Measurements from ENCODE around the gene PLEKHA5. TPM values are rescaled to one million over a fixed set of nuclear protein-coding genes. Genes with fewer than 3 reads are reported as not detected.

The PLEKHA5 gene
- polyA plus RNA-seq, 3 donors: 0.35 to 0.79 (median 0.41) TPM

DNA sequence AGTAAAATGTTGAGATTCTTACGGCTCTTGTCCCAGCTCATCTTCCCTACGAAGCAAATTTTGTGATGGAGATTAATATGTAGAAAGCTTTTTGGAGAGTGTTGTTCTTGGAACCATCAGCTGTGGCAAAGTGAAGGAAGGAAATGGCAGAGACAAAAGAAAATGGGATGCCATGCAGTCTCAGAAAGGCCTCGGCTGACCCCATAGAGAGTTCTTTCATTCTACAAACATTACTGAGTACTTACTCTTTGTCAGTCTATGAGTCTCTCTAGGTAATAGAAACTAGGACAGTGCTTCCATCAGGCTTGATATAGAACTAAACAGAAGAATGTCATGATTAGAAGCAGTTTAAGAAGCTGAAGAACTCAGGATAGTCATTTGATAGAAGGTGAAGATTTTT, 134.1 kb downstream of the PLEKHA5 start:
- no peaks in the 10 kb centered on the region for H3K4me1 ChIP-seq (ENCODE audit: control insufficient read depth in 1 of 2, insufficient read depth in 2 of 2, low read length in 2 of 2)
- H2AFZ ChIP-seq (ENCODE audit: insufficient read depth, low read depth, low read length, poor library complexity, severe bottlenecking): no peak overlapping the region
- WGBS (ENCODE audit: insufficient coverage): 100% methylated on average over 2 of the region's 3 CpGs
- no peaks in the 10 kb centered on the region for H3K36me3 Mint-ChIP-seq
- no peak overlapping the region for H3K27ac ChIP-seq (ENCODE audit: low read depth in 1 of 2, low read length in 2 of 2)
- H3K9ac ChIP-seq (ENCODE audit: insufficient read depth, low read length, poor library complexity, severe bottlenecking): no peak overlapping the region
- H4K20me1 ChIP-seq (ENCODE audit: insufficient read depth, low read length): no peaks in the 10 kb centered on the region
- no peaks in the 10 kb centered on the region for H3K4me1 Mint-ChIP-seq
- no peaks in the 10 kb centered on the region for H3K9me3 ChIP-seq (replicated peaks in 1 of 2; ENCODE audit: control insufficient read depth in 1 of 2, insufficient read depth in 1 of 2, low read length in 2 of 2)
- H3K79me2 ChIP-seq (ENCODE audit: insufficient read depth, low read length): no peaks in the 10 kb centered on the region
- no peak overlapping the region for H3K4me3 ChIP-seq (replicated peaks in 1 of 3; ENCODE audit: low read depth in 2 of 3, low read length in 3 of 3)
- H3K4me3 Mint-ChIP-seq: no peak overlapping the region
- TF ChIP-seq, protein P1, sequence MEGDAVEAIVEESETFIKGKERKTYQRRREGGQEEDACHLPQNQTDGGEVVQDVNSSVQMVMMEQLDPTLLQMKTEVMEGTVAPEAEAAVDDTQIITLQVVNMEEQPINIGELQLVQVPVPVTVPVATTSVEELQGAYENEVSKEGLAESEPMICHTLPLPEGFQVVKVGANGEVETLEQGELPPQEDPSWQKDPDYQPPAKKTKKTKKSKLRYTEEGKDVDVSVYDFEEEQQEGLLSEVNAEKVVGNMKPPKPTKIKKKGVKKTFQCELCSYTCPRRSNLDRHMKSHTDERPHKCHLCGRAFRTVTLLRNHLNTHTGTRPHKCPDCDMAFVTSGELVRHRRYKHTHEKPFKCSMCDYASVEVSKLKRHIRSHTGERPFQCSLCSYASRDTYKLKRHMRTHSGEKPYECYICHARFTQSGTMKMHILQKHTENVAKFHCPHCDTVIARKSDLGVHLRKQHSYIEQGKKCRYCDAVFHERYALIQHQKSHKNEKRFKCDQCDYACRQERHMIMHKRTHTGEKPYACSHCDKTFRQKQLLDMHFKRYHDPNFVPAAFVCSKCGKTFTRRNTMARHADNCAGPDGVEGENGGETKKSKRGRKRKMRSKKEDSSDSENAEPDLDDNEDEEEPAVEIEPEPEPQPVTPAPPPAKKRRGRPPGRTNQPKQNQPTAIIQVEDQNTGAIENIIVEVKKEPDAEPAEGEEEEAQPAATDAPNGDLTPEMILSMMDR (IDR thresholded peaks at IDR 0.05): no peak
- H3K9me3 Mint-ChIP-seq: no peaks in the 10 kb centered on the region
- no peak for DNase-seq
- H3K27me3 Mint-ChIP-seq (ENCODE audit: low read depth in 3 of 3): no peaks in the 10 kb centered on the region
- no peak overlapping the region for H3K4me2 ChIP-seq (replicated peaks; ENCODE audit: extremely low read depth, low read length, poor library complexity, severe bottlenecking)
- intact Hi-C loops (cut with micrococcal nuclease): no loop called here
- H3K27me3 ChIP-seq (ENCODE audit: control insufficient read depth in 2 of 2, insufficient read depth in 2 of 2, low read length in 2 of 2): no peaks in the 10 kb centered on the region
- no peak overlapping the region for H3K27ac Mint-ChIP-seq
- H3K36me3 ChIP-seq (replicated peaks in 1 of 2; ENCODE audit: control insufficient read depth in 1 of 2, insufficient read depth in 2 of 2, low read length in 2 of 2): no peaks in the 10 kb centered on the region

DNA sequence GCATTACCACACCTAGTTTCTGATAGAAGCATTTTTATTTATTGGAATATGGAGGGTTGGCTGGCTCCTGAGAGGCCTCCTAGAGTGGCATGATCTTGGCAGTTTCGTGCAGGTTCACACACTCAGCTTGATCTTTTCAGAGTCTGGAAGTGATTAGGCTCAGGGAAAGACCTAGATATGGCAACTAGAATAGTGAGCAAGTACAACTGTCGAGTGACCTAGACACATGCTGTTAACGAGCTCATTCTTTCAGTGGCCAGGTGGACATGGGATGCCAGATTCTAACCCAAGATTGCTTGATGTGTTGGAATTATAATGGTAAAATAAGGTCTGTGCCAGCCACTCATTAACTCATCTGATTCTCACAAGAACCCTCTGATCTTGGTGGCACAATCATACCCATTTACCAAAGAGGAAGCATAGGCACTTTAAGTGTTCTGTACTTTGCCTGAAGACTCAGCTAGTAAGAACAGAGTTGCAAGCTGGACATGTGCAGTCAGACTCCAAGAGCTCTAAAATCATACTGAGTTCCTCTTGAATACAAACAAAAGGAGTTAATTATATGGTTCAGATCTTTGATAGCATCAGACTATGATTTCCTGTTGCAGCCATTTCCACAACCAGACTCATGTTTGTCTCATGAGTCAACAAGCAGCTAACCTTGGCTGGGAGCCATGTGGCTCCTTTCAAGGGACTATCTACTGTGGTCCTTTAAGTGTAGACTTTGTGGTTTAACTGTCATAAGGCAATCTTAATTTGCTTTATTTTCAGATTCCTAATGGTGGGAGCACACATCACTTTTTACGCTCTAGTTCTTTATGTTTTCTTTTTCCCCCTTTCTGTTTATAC, 144.2 kb downstream of the PLEKHA5 start:
- Histone ChIP-seq H3K9ac (ENCODE audit: insufficient read depth, low read length, poor library complexity, severe bottlenecking) (no peak overlapping the region), H3K79me2 (ENCODE audit: insufficient read depth, low read length) (no peaks in the 10 kb centered on the region), H3K9me3 (replicated peaks in 1 of 2; ENCODE audit: control insufficient read depth in 1 of 2, insufficient read depth in 1 of 2, low read length in 2 of 2) (no peaks in the 10 kb centered on the region), H3K4me2 (replicated peaks; ENCODE audit: extremely low read depth, low read length, poor library complexity, severe bottlenecking) (no peak overlapping the region), H3K27me3 (ENCODE audit: control insufficient read depth in 2 of 2, insufficient read depth in 2 of 2, low read length in 2 of 2) (no peaks in the 10 kb centered on the region), H4K20me1 (ENCODE audit: insufficient read depth, low read length) (no peaks in the 10 kb centered on the region), H2AFZ (ENCODE audit: insufficient read depth, low read depth, low read length, poor library complexity, severe bottlenecking) (no peak overlapping the region), H3K4me3 (replicated peaks in 1 of 3; ENCODE audit: low read depth in 2 of 3, low read length in 3 of 3) (no peak overlapping the region), H3K27ac (ENCODE audit: low read depth in 1 of 2, low read length in 2 of 2) (no peak overlapping the region), H3K4me1 (ENCODE audit: control insufficient read depth in 1 of 2, insufficient read depth in 2 of 2, low read length in 2 of 2) (peaks cover 0 to 3% of the 10 kb centered on the region in 2 donors), H3K36me3 (replicated peaks in 1 of 2; ENCODE audit: control insufficient read depth in 1 of 2, insufficient read depth in 2 of 2, low read length in 2 of 2) (no peaks in the 10 kb centered on the region)
- no peaks in the 10 kb centered on the region for H3K27me3 Mint-ChIP-seq (ENCODE audit: low read depth in 3 of 3)
- intact Hi-C loops (cut with micrococcal nuclease): no loop called here
- H3K9me3 Mint-ChIP-seq: no peaks in the 10 kb centered on the region
- H3K4me1 Mint-ChIP-seq: peaks cover 7% of the 10 kb centered on the region
- TF ChIP-seq, protein P1 (IDR thresholded peaks at IDR 0.05): no peak
- H3K27ac Mint-ChIP-seq: peak overlapping the region in 2 of 7 donors; percentile 33 to 54
- peak; percentile 19 to 43 (median 19) for DNase-seq
- peaks cover 3 to 5% of the 10 kb centered on the region in 2 donors for H3K36me3 Mint-ChIP-seq
- no peak overlapping the region for H3K4me3 Mint-ChIP-seq
- 90% methylated on average over 1 of the region's 4 CpGs for WGBS (ENCODE audit: insufficient coverage)
